Measurements from ENCODE around the gene TES. TPM values are rescaled to one million over a fixed set of nuclear protein-coding genes. Genes with fewer than 3 reads are reported as not detected.

The TES gene
- polyA plus RNA-seq, 1 donor from 2014 or later, result 38.0 TPM

GRCh38 chr7:116206141-116206540 lies 4.2 kb upstream of the TES start:
- no peak overlapping the region for H3K9ac ChIP-seq (ENCODE audit: low read length)

DNA sequence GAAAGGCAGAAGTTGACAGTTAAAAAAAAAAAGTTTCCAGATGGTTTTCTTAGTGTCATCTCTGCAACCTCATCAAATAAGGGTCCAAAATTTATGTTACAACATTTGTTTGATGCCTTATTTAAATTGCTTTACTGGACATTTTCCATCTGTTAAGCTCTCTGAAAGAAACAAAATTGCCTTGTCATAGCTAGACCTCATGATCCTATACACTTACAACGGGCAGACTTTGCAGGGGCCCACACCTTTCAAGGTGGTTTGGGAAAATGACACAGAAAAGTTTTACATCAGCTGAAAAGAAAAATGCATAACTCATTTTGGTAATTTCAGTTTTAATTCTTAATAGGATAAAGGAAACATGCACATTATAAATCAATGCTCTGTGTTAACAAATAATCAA lies 1.4 kb upstream of the TES start:
- Histone ChIP-seq H3K79me2 (replicated peaks; ENCODE audit: insufficient read depth, low read length) (no peaks in the 10 kb centered on the region), H3K9me2 (ENCODE audit: insufficient read depth, low read length) (no peaks in the 10 kb centered on the region), H3F3A (ENCODE audit: insufficient read depth, low read length, poor library complexity, severe bottlenecking) (no peaks in the 10 kb centered on the region), H3K36me3 (ENCODE audit: insufficient read depth, low read length) (no peaks in the 10 kb centered on the region), H4K20me1 (ENCODE audit: insufficient read depth) (no peaks in the 10 kb centered on the region), H3K27ac (ENCODE audit: low read length) (no peak overlapping the region), H3K4me3 (ENCODE audit: low read length) (no peak overlapping the region), H3K4me2 (ENCODE audit: low read length) (no peak overlapping the region), H2AFZ (ENCODE audit: low read depth, low read length) (no peak overlapping the region), H3K9ac (ENCODE audit: low read length) (no peak overlapping the region), H3K27me3 (ENCODE audit: insufficient read depth, low read depth, low read length) (peaks cover 51% of the 10 kb centered on the region), H3K9me3 (ENCODE audit: low read length) (no peaks in the 10 kb centered on the region)
- TF ChIP-seq, protein P1, sequence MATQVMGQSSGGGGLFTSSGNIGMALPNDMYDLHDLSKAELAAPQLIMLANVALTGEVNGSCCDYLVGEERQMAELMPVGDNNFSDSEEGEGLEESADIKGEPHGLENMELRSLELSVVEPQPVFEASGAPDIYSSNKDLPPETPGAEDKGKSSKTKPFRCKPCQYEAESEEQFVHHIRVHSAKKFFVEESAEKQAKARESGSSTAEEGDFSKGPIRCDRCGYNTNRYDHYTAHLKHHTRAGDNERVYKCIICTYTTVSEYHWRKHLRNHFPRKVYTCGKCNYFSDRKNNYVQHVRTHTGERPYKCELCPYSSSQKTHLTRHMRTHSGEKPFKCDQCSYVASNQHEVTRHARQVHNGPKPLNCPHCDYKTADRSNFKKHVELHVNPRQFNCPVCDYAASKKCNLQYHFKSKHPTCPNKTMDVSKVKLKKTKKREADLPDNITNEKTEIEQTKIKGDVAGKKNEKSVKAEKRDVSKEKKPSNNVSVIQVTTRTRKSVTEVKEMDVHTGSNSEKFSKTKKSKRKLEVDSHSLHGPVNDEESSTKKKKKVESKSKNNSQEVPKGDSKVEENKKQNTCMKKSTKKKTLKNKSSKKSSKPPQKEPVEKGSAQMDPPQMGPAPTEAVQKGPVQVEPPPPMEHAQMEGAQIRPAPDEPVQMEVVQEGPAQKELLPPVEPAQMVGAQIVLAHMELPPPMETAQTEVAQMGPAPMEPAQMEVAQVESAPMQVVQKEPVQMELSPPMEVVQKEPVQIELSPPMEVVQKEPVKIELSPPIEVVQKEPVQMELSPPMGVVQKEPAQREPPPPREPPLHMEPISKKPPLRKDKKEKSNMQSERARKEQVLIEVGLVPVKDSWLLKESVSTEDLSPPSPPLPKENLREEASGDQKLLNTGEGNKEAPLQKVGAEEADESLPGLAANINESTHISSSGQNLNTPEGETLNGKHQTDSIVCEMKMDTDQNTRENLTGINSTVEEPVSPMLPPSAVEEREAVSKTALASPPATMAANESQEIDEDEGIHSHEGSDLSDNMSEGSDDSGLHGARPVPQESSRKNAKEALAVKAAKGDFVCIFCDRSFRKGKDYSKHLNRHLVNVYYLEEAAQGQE (IDR thresholded peaks at IDR 0.05; ENCODE audit: borderline replicate concordance), result no peak
- no peak for TF ChIP-seq EZH2 (IDR thresholded peaks at IDR 0.05; ENCODE audit: borderline replicate concordance, insufficient read depth, low read length, poor library complexity, severe bottlenecking)
- TF ChIP-seq MXI1 (conservative IDR thresholded peaks at IDR 0.05; ENCODE audit: poor library complexity, severe bottlenecking), result no peak
- no peak for TF ChIP-seq CTCF (IDR thresholded peaks at IDR 0.05; ENCODE audit: poor library complexity, severe bottlenecking)
- TF ChIP-seq SMC3 (conservative IDR thresholded peaks at IDR 0.05; ENCODE audit: poor library complexity), result no peak
- TF ChIP-seq EP300 (conservative IDR thresholded peaks at IDR 0.05; ENCODE audit: poor library complexity, severe bottlenecking), result no peak

More at GRCh38 chr7:116206141-116206540, 4.2 kb upstream of the TES start:
- H3K79me2 ChIP-seq (replicated peaks; ENCODE audit: insufficient read depth, low read length), result no peaks in the 10 kb centered on the region
- H3K4me3 ChIP-seq (ENCODE audit: low read length), result no peak overlapping the region
- H3K27me3 ChIP-seq (ENCODE audit: insufficient read depth, low read depth, low read length), result peaks cover 27% of the 10 kb centered on the region
- H3K4me2 ChIP-seq (ENCODE audit: low read length), result no peak overlapping the region
- no peaks in the 10 kb centered on the region for H3K9me3 ChIP-seq (ENCODE audit: low read length)
- TF ChIP-seq MXI1 (conservative IDR thresholded peaks at IDR 0.05; ENCODE audit: poor library complexity, severe bottlenecking) (no peak), POLR2AphosphoS5 (IDR thresholded peaks at IDR 0.05) (no peak), EP300 (conservative IDR thresholded peaks at IDR 0.05; ENCODE audit: poor library complexity, severe bottlenecking) (no peak)
- no peaks in the 10 kb centered on the region for H4K20me1 ChIP-seq (ENCODE audit: insufficient read depth)
- no peaks in the 10 kb centered on the region for H3K36me3 ChIP-seq (ENCODE audit: insufficient read depth, low read length)
- no peaks in the 10 kb centered on the region for H3F3A ChIP-seq (ENCODE audit: insufficient read depth, low read length, poor library complexity, severe bottlenecking)
- no peak overlapping the region for H2AFZ ChIP-seq (ENCODE audit: low read depth, low read length)
- H3K27ac ChIP-seq (ENCODE audit: low read length), result no peak overlapping the region
- no peaks in the 10 kb centered on the region for H3K9me2 ChIP-seq (ENCODE audit: insufficient read depth, low read length)

GRCh38 chr7:116209561-116210070 lies 723 bp upstream of the TES start:
- Histone ChIP-seq H3K79me2 (replicated peaks; ENCODE audit: insufficient read depth, low read length) (no peaks in the 10 kb centered on the region), H3K9ac (ENCODE audit: low read length) (no peak overlapping the region), H2AFZ (ENCODE audit: low read depth, low read length) (no peak overlapping the region), H4K20me1 (ENCODE audit: insufficient read depth) (no peaks in the 10 kb centered on the region), H3K27me3 (ENCODE audit: insufficient read depth, low read depth, low read length) (peaks cover 54% of the 10 kb centered on the region), H3K9me2 (ENCODE audit: insufficient read depth, low read length) (no peaks in the 10 kb centered on the region), H3K4me2 (ENCODE audit: low read length) (no peak overlapping the region), H3K9me3 (ENCODE audit: low read length) (no peaks in the 10 kb centered on the region), H3K4me3 (ENCODE audit: low read length) (peak overlapping the region; percentile 85), H3K27ac (ENCODE audit: low read length) (no peak overlapping the region), H3K36me3 (ENCODE audit: insufficient read depth, low read length) (no peaks in the 10 kb centered on the region), H3F3A (ENCODE audit: insufficient read depth, low read length, poor library complexity, severe bottlenecking) (no peaks in the 10 kb centered on the region)
- TF ChIP-seq CTCF (IDR thresholded peaks at IDR 0.05; ENCODE audit: poor library complexity, severe bottlenecking), result no peak
- TF ChIP-seq, protein P1 (IDR thresholded peaks at IDR 0.05; ENCODE audit: borderline replicate concordance), result no peak
- no peak for TF ChIP-seq RAD21 (conservative IDR thresholded peaks at IDR 0.05)
- TF ChIP-seq EP300 (conservative IDR thresholded peaks at IDR 0.05; ENCODE audit: poor library complexity, severe bottlenecking), result no peak
- TF ChIP-seq POLR2AphosphoS5 (IDR thresholded peaks at IDR 0.05), result no peak
- TF ChIP-seq TAF1 (IDR thresholded peaks at IDR 0.05; ENCODE audit: low read depth), result no peak
- no peak for TF ChIP-seq MXI1 (conservative IDR thresholded peaks at IDR 0.05; ENCODE audit: poor library complexity, severe bottlenecking)
- no peak for TF ChIP-seq EZH2 (IDR thresholded peaks at IDR 0.05; ENCODE audit: borderline replicate concordance, insufficient read depth, low read length, poor library complexity, severe bottlenecking)
- TF ChIP-seq SMC3 (conservative IDR thresholded peaks at IDR 0.05; ENCODE audit: poor library complexity), result no peak

Measured in neural cell (in vitro differentiated cells).